DMS153 (cell line): ENCODE results near the gene TMEM17.
"Not testable (repeated sequence)": the region's sequence is repeated elsewhere in the genome, so short reads cannot be mapped to it uniquely, and the experiment has no call there.

Source experiments
- DNase-seq: peaks from one replicate; lab custom pipeline; 2025; lab: John Stamatoyannopoulos, UW

The TMEM17 gene

GRCh38 chr2:62505750-62506420, at the start of gene TMEM17:
TMEM17 (minus strand) TSS chr2:62506195; CDS start chr2:62506129, 66 bp downstream.
- peak; percentile 74 for DNase-seq

GRCh38 chr2:62554440-62554839, 48.4 kb upstream of the TMEM17 start:
- no peak for DNase-seq

- DNase-seq, result no peak
These were observed 44.5 kb upstream of the TMEM17 start for GRCh38 chr2:62550461-62550860.

- no peak for DNase-seq
These were observed 41.9 kb upstream of the TMEM17 start for GRCh38 chr2:62547854-62548253.

GRCh38 chr2:62545261-62545660, 39.3 kb upstream of the TMEM17 start:
- DNase-seq, result no peak

GRCh38 chr2:62540408-62541168, 34.6 kb upstream of the TMEM17 start:
- no peak for DNase-seq

GRCh38 chr2:62539606-62540407, 33.8 kb upstream of the TMEM17 start:
- DNase-seq, result no peak

GRCh38 chr2:62538756-62539155, 32.8 kb upstream of the TMEM17 start:
- no peak for DNase-seq

- no peak for DNase-seq
These were observed 31.8 kb upstream of the TMEM17 start for GRCh38 chr2:62537814-62538213.

GRCh38 chr2:62536873-62537547, 31.0 kb upstream of the TMEM17 start:
- no peak for DNase-seq

- DNase-seq, result not testable (repeated sequence)
These were observed 29.5 kb upstream of the TMEM17 start for GRCh38 chr2:62535521-62535920.

GRCh38 chr2:62531594-62531993, 25.6 kb upstream of the TMEM17 start:
- DNase-seq, result no peak

GRCh38 chr2:62529758-62530157, 23.8 kb upstream of the TMEM17 start:
- DNase-seq, result no peak

GRCh38 chr2:62527478-62528210, 21.6 kb upstream of the TMEM17 start:
- DNase-seq, result peak; percentile 2

- no peak for DNase-seq
These were observed 20.8 kb upstream of the TMEM17 start for GRCh38 chr2:62526531-62527381.

GRCh38 chr2:62525549-62526269, 19.7 kb upstream of the TMEM17 start:
- DNase-seq, result no peak

- no peak for DNase-seq
These were observed 18.4 kb upstream of the TMEM17 start for GRCh38 chr2:62524293-62524941.

GRCh38 chr2:62521061-62521460, 15.1 kb upstream of the TMEM17 start:
- DNase-seq, result not testable (repeated sequence)

GRCh38 chr2:62512384-62512783, 6.4 kb upstream of the TMEM17 start:
- no peak for DNase-seq
